A549 (cell line): Measurements from ENCODE around the gene DCUN1D1. TPM values are rescaled to one million over a fixed set of nuclear protein-coding genes. Genes with fewer than 3 reads are reported as not detected.

ENCODE experiments used
- ATAC-seq, 2 experiments: fragments of 200-7000 bp in 1 of 2; fragments of >200 bp in 1 of 2; cut with Nextera tagmentation in 1 of 2; cut with Tn5 transposase in 1 of 2; 3 replicates each; pipeline versions ENCODE4 v1.8.0 to v1.9.1; 2018 to 2020; ENCODE audit warnings: mild to moderate bottlenecking in 1 of 2, moderate library complexity in 1 of 2
- CTCF ChIA-PET: fragments of 300-600 bp; sonication (Branson Sonifier 250); formaldehyde crosslinking; extraction: SDS; loops from one replicate; lab custom pipeline; 2021; ENCODE audit warnings: antibody characterized with exemption, inconsistent platforms; lab: Yijun Ruan, JAX
- POLR2A ChIA-PET: fragments of 350-600 bp; formaldehyde crosslinking; extraction: SDS; loops from one replicate; lab custom pipeline; 2021; ENCODE audit warnings: antibody characterized with exemption, inconsistent platforms; lab: Yijun Ruan, JAX
- DNase-seq, 2 experiments: peaks; one replicate each; pipeline versions ENCODE4 v3.0.0 to v3.0.0-alpha.2; 2011 to 2016; ENCODE audit warnings: low read depth in 1 of 2, low spot score in 1 of 2
- FAIRE-seq: peaks from 2 replicates; lab custom pipeline; 2011; peaks lifted over from hg19 to GRCh38; lab: Jason Lieb, UNC
- H3K27ac ChIP-seq, 2 experiments: fragments of >200 bp; sonication (Bioruptor Twin); formaldehyde crosslinking; 3 replicates each; pipeline ENCODE4 v1.5.1; 2016 to 2017
- H3K4me1 ChIP-seq: fragments of >200 bp; sonication (Bioruptor Twin); formaldehyde crosslinking; 3 replicates; pipeline ENCODE4 v1.6.1; 2016
- H3K4me2 ChIP-seq: fragments of >200 bp; sonication (Bioruptor Twin); formaldehyde crosslinking; 3 replicates; pipeline ENCODE4 v1.6.1; 2016
- H3K4me3 ChIP-seq: fragments of >200 bp; sonication (Bioruptor Twin); formaldehyde crosslinking; 3 replicates; pipeline ENCODE4 v1.5.1; 2016
- H3K9me3 ChIP-seq: fragments of >200 bp; sonication (Bioruptor Twin); formaldehyde crosslinking; 3 replicates; pipeline ENCODE4 v1.6.1; 2016
- CBX2 ChIP-seq: fragments of 200-600 bp; sonication (generic); IDR thresholded peaks from 2 replicates; pipeline ENCODE4 v1.6.1; 2016; ENCODE audit warnings: low read depth, mild to moderate bottlenecking, borderline replicate concordance
- CEBPB ChIP-seq, 2 experiments: fragments of >200 bp in 1 of 2; sonication (Bioruptor Twin) in 1 of 2; formaldehyde crosslinking in 1 of 2; IDR thresholded peaks; 2 replicates each; pipeline ENCODE4 v1.6.1; 2012 to 2016
- CHD2 ChIP-seq: fragments of 150-350 bp; IDR thresholded peaks from 2 replicates; pipeline ENCODE4 v1.6.1; 2014; ENCODE audit warnings: low read length; ENCODE audit not compliant: partially characterized antibody
- HOXA7 ChIP-seq: fragments of 250-450 bp; sonication (Bioruptor Pico); IDR thresholded peaks from 2 replicates; pipeline ENCODE4 v1.5.0; 2020; ENCODE audit warnings: mild to moderate bottlenecking, moderate library complexity
- HOXB5 ChIP-seq: fragments of 250-450 bp; sonication (Bioruptor Pico); IDR thresholded peaks from 2 replicates; pipeline ENCODE4 v1.5.0; 2020; ENCODE audit warnings: mild to moderate bottlenecking, moderate library complexity
- KDM5A ChIP-seq: fragments of 200-600 bp; sonication (generic); IDR thresholded peaks from 2 replicates; pipeline ENCODE4 v1.6.1; 2016; ENCODE audit warnings: antibody characterized with exemption, mild to moderate bottlenecking
- MAZ ChIP-seq: fragments of 150-350 bp; IDR thresholded peaks from 2 replicates; pipeline ENCODE4 v1.6.1; 2014; ENCODE audit warnings: antibody characterized with exemption, low read depth, low read length, borderline replicate concordance
- MYC ChIP-seq: IDR thresholded peaks from 2 replicates; pipeline ENCODE4 v1.6.1; 2012; ENCODE audit warnings: mild to moderate bottlenecking, inconsistent platforms, low read length, improper control_type of control experiment, borderline replicate concordance
- NFE2L2 ChIP-seq: fragments of 150-350 bp; conservative IDR thresholded peaks from 2 replicates; pipeline ENCODE4 v1.6.1; 2014; ENCODE audit warnings: low read length
- POLR2AphosphoS2 ChIP-seq: conservative IDR thresholded peaks from 2 replicates; pipeline ENCODE4 v1.6.1; 2012; ENCODE audit warnings: low read length, improper control_type of control experiment, inconsistent platforms
- RARB ChIP-seq: fragments of 250-450 bp; sonication (Bioruptor Pico); IDR thresholded peaks from 2 replicates; pipeline ENCODE4 v1.8.0; 2021; ENCODE audit warnings: mild to moderate bottlenecking, moderate library complexity
- RCOR1 ChIP-seq: fragments of 150-350 bp; IDR thresholded peaks from 2 replicates; pipeline ENCODE4 v1.6.1; 2014; ENCODE audit warnings: antibody characterized with exemption, low read length, low read depth
- RNF2 ChIP-seq: fragments of 200-600 bp; sonication (generic); IDR thresholded peaks from 2 replicates; pipeline ENCODE4 v1.6.1; 2016; ENCODE audit warnings: low read depth, mild to moderate bottlenecking, antibody characterized with exemption, moderate library complexity, borderline replicate concordance
- TFCP2L1 ChIP-seq: fragments of 250-450 bp; sonication (Bioruptor Pico); IDR thresholded peaks from 2 replicates; pipeline ENCODE4 v1.5.0; 2021; ENCODE audit warnings: mild to moderate bottlenecking
- USF2 ChIP-seq: fragments of 450-650 bp; IDR thresholded peaks from 2 replicates; pipeline ENCODE4 v1.6.1; 2014; ENCODE audit warnings: antibody characterized with exemption
- WGBS: methylation state at CpG from one replicate; pipeline ENCODE4 v1.1.6; 2017; ENCODE audit errors: missing lambda C conversion rate; 5-methylcytosine and 5-hydroxymethylcytosine counted together
- polyA plus RNA-seq, 4 experiments: library from polyadenylated mRNA; depleted of rRNA in 3 of 4; stranded (reverse); fragments of >200 nt; fragmentation: RNase III in 1 of 4; extraction: RNeasy Plus Mini Kit Qiagen cat#74134 plus additional on column Dnase treatment in 1 of 4; gene quantifications; 2 replicates in 3 of 4; 3 replicates in 1 of 4; pipeline ENCODE4 v1.2.3, GENCODE V29; 2011 to 2017
- TF ChIP-seq, protein P1 (sequence below): fragments of 200-600 bp; sonication (generic); IDR thresholded peaks from 2 replicates; pipeline ENCODE4 v1.6.1; 2016; ENCODE audit warnings: antibody characterized with exemption, mild to moderate bottlenecking, moderate library complexity
- TF ChIP-seq, protein P2 (sequence below): fragments of >200 bp; sonication (Bioruptor Twin); formaldehyde crosslinking; IDR thresholded peaks from 3 replicates; pipeline ENCODE4 v1.5.1; 2016
- TF ChIP-seq, protein P3 (sequence below): fragments of >200 bp; sonication (Bioruptor Twin); formaldehyde crosslinking; IDR thresholded peaks from 3 replicates; pipeline ENCODE4 v1.6.1; 2016

Gene DCUN1D1
- polyA plus RNA-seq, 2 of the 4 experiments (the other 2 are of a cell fraction), result 20.3 to 34.4 TPM

DNA sequence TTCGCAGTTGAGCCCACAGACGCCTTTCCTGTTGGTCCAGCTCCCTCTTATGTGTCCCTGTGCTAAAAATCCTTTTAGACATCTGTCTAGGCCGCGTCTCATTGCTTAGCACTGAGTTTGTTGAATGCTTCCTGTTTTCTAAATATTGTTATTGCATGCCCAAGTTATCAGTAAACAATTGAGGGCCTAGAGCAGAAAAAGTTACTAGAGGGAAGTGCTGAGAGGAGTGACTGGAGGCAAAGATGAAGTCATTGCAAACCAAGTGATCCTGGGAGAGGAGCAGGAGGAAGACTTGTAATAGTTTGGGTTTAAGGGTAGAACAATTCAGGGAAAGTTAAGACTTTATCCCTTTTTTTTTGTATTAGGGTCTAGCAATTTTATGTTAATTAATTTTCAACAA, 88.1 kb downstream of the DCUN1D1 start:
- FAIRE-seq (no peak), ATAC-seq (no peak), DNase-seq (no peak)
- CTCF ChIA-PET, result no interaction called here
- TF ChIP-seq POLR2AphosphoS2 (no peak), CBX2 (no peak), MYC (no peak), CHD2 (no peak), RCOR1 (no peak), CEBPB (IDR thresholded peaks at IDR 0.05) (no peak), KDM5A (no peak), RARB (no peak)
- TF ChIP-seq, protein P1, sequence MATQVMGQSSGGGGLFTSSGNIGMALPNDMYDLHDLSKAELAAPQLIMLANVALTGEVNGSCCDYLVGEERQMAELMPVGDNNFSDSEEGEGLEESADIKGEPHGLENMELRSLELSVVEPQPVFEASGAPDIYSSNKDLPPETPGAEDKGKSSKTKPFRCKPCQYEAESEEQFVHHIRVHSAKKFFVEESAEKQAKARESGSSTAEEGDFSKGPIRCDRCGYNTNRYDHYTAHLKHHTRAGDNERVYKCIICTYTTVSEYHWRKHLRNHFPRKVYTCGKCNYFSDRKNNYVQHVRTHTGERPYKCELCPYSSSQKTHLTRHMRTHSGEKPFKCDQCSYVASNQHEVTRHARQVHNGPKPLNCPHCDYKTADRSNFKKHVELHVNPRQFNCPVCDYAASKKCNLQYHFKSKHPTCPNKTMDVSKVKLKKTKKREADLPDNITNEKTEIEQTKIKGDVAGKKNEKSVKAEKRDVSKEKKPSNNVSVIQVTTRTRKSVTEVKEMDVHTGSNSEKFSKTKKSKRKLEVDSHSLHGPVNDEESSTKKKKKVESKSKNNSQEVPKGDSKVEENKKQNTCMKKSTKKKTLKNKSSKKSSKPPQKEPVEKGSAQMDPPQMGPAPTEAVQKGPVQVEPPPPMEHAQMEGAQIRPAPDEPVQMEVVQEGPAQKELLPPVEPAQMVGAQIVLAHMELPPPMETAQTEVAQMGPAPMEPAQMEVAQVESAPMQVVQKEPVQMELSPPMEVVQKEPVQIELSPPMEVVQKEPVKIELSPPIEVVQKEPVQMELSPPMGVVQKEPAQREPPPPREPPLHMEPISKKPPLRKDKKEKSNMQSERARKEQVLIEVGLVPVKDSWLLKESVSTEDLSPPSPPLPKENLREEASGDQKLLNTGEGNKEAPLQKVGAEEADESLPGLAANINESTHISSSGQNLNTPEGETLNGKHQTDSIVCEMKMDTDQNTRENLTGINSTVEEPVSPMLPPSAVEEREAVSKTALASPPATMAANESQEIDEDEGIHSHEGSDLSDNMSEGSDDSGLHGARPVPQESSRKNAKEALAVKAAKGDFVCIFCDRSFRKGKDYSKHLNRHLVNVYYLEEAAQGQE, result no peak
- TF ChIP-seq, protein P2, sequence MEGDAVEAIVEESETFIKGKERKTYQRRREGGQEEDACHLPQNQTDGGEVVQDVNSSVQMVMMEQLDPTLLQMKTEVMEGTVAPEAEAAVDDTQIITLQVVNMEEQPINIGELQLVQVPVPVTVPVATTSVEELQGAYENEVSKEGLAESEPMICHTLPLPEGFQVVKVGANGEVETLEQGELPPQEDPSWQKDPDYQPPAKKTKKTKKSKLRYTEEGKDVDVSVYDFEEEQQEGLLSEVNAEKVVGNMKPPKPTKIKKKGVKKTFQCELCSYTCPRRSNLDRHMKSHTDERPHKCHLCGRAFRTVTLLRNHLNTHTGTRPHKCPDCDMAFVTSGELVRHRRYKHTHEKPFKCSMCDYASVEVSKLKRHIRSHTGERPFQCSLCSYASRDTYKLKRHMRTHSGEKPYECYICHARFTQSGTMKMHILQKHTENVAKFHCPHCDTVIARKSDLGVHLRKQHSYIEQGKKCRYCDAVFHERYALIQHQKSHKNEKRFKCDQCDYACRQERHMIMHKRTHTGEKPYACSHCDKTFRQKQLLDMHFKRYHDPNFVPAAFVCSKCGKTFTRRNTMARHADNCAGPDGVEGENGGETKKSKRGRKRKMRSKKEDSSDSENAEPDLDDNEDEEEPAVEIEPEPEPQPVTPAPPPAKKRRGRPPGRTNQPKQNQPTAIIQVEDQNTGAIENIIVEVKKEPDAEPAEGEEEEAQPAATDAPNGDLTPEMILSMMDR, result no peak
- POLR2A ChIA-PET, result no interaction called here
- no peak overlapping the region for H3K4me2 ChIP-seq
- H3K27ac ChIP-seq, result no peak overlapping the region
- H3K9me3 ChIP-seq, result no peaks in the 10 kb centered on the region
- H3K4me1 ChIP-seq, result peaks cover 11% of the 10 kb centered on the region; the same call in 2 of the 3 replicates
- WGBS, result 95% methylated on average over 4 of the region's 4 CpGs
- H3K4me3 ChIP-seq, result no peak overlapping the region

DNA sequence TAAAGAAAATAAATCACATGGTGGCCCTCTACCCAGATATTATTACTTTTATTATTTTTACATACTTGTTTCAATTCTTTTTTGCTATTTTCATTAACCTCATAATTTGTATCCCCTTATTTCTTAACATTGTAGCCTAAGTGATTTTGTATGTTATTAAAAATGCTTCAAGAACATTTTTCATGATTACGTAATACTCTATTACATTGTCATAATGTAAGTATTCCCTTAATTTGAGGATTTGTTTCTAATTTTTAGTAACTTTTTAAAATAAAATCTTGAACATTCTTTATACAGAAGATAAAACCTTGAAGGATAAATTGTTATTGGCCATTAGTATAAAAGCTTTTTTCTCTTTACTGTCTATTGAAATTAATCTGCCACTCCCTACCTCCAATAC, 89.0 kb downstream of the DCUN1D1 start:
- ChIA-PET CTCF (no interaction called here), POLR2A (no interaction called here)
- Histone ChIP-seq H3K9me3 (no peaks in the 10 kb centered on the region), H3K4me1 (peaks cover 11% of the 10 kb centered on the region; the same call in 2 of the 3 replicates), H3K27ac (no peak overlapping the region), H3K4me3 (no peak overlapping the region), H3K4me2 (no peak overlapping the region)
- 85% methylated on average over 1 of the region's 1 CpG for WGBS
- FAIRE-seq (no peak), DNase-seq (no peak), ATAC-seq (no peak)
- TF ChIP-seq RNF2 (no peak), CEBPB (IDR thresholded peaks at IDR 0.05) (no peak), CHD2 (no peak), MAZ (no peak), HOXA7 (CRISPR knock-in tag) (no peak), NFE2L2 (no peak), HOXB5 (CRISPR knock-in tag) (no peak), TFCP2L1 (CRISPR knock-in tag) (no peak), USF2 (no peak)
- TF ChIP-seq, protein P3, sequence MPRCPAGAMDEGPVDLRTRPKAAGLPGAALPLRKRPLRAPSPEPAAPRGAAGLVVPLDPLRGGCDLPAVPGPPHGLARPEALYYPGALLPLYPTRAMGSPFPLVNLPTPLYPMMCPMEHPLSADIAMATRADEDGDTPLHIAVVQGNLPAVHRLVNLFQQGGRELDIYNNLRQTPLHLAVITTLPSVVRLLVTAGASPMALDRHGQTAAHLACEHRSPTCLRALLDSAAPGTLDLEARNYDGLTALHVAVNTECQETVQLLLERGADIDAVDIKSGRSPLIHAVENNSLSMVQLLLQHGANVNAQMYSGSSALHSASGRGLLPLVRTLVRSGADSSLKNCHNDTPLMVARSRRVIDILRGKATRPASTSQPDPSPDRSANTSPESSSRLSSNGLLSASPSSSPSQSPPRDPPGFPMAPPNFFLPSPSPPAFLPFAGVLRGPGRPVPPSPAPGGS, result no peak
